WERI-Rb-1 (cell line): Measurements from ENCODE around the gene B3GLCT.

Source experiments
- DNase-seq: peaks from one replicate; pipeline ENCODE4 v3.0.0-alpha.2; 2020
- H3K27ac ChIP-seq: fragments of 250-450 bp; sonication (Bioruptor Pico); 2 replicates; pipeline ENCODE4 v1.5.1; 2020; ENCODE audit warnings: mild to moderate bottlenecking, moderate library complexity
- H3K27me3 ChIP-seq: fragments of 250-450 bp; sonication (Bioruptor Pico); 2 replicates; pipeline ENCODE4 v1.5.1; 2021; ENCODE audit warnings: mild to moderate bottlenecking, low read depth, moderate library complexity; ENCODE audit not compliant: insufficient read depth, severe bottlenecking
- H3K36me3 ChIP-seq: fragments of 250-450 bp; sonication (Bioruptor Pico); 2 replicates; pipeline ENCODE4 v1.5.1; 2020; ENCODE audit warnings: mild to moderate bottlenecking, moderate library complexity
- H3K4me3 ChIP-seq: 2 replicates; pipeline ENCODE4 v1.5.1; 2011; ENCODE audit warnings: low read depth, mild to moderate bottlenecking, control low read depth, low read length
- H3K9me3 ChIP-seq: fragments of 250-450 bp; sonication (Bioruptor Pico); 2 replicates; pipeline ENCODE4 v1.5.1; 2021; ENCODE audit warnings: mild to moderate bottlenecking, moderate library complexity; ENCODE audit not compliant: severe bottlenecking
- TF ChIP-seq, protein P1 (sequence below): IDR thresholded peaks from 2 replicates; pipeline ENCODE4 v1.5.1; 2011; ENCODE audit warnings: low read depth, mild to moderate bottlenecking, control low read depth, inconsistent platforms, low read length

B3GLCT gene

DNA sequence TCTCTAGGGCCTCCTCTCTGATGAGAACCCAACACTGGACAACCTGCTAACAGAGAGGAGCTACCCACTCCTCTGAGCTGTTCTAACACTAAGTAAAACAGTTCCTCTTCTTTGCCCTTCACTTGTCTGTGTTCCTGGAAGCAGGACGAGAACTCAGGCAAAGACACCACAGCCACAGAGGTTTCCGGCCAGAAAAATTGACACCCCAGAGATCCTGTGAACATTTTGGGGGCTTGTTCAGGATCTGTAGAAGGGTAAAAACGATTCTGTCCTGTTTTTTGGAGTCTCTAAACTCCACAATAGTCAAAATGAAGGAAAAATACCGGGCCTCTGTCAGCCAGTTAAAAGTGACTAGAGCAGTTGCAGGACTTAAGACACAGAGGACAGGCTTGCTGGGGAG, 165.9 kb downstream of the B3GLCT start:
- Histone ChIP-seq H3K27ac (no peak overlapping the region), H3K27me3 (no peaks in the 10 kb centered on the region), H3K9me3 (no peaks in the 10 kb centered on the region), H3K36me3 (no peaks in the 10 kb centered on the region), H3K4me3 (no peak overlapping the region)
- DNase-seq, result no peak
- TF ChIP-seq, protein P1, sequence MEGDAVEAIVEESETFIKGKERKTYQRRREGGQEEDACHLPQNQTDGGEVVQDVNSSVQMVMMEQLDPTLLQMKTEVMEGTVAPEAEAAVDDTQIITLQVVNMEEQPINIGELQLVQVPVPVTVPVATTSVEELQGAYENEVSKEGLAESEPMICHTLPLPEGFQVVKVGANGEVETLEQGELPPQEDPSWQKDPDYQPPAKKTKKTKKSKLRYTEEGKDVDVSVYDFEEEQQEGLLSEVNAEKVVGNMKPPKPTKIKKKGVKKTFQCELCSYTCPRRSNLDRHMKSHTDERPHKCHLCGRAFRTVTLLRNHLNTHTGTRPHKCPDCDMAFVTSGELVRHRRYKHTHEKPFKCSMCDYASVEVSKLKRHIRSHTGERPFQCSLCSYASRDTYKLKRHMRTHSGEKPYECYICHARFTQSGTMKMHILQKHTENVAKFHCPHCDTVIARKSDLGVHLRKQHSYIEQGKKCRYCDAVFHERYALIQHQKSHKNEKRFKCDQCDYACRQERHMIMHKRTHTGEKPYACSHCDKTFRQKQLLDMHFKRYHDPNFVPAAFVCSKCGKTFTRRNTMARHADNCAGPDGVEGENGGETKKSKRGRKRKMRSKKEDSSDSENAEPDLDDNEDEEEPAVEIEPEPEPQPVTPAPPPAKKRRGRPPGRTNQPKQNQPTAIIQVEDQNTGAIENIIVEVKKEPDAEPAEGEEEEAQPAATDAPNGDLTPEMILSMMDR, result no peak

DNA sequence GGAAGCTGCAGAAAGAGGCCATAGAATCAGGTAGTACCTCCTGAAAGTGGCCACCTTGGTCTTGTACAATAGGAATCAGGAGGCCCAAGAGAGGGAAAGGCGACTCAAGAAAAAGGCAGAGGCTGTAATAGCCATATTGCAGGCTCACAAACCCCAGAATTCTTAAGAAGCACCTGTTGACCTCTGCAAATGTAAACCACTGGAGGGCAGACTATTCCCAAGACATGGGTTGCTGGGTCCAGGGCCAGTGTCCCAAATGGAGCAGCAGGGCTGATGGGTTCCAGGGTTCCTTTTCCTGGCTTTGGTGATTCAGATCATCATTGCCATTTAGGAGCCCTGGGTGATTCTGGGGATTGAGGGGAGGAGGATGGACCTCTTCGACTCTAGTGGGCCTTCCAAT, 167.6 kb downstream of the B3GLCT start:
- no peaks in the 10 kb centered on the region for H3K9me3 ChIP-seq
- no peak overlapping the region for H3K4me3 ChIP-seq
- no peaks in the 10 kb centered on the region for H3K27me3 ChIP-seq
- TF ChIP-seq, protein P1, result no peak
- H3K36me3 ChIP-seq, result no peaks in the 10 kb centered on the region
- no peak overlapping the region for H3K27ac ChIP-seq
- no peak for DNase-seq

DNA sequence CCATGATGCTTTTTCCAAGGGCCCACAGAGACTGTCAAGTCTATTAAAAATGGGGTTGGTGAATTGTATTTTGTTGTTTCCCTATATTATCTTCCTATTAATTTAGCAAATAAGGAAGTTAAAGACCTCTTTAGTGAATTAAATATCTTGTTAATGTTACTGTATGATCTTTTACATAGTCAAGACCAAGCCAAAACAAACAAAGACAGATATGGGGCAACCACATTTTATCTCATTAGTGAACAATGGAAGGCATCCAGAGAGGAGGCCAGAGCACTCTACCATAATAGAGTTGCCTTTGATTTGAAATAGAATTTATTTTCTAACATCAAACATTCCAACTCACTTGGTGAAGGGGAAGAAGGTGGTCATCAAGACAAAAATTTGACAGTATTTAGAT, 169.4 kb downstream of the B3GLCT start:
- Histone ChIP-seq H3K27me3 (no peaks in the 10 kb centered on the region), H3K9me3 (no peaks in the 10 kb centered on the region), H3K27ac (no peak overlapping the region), H3K4me3 (no peak overlapping the region), H3K36me3 (no peaks in the 10 kb centered on the region)
- no peak for DNase-seq
- TF ChIP-seq, protein P1, result no peak

DNA sequence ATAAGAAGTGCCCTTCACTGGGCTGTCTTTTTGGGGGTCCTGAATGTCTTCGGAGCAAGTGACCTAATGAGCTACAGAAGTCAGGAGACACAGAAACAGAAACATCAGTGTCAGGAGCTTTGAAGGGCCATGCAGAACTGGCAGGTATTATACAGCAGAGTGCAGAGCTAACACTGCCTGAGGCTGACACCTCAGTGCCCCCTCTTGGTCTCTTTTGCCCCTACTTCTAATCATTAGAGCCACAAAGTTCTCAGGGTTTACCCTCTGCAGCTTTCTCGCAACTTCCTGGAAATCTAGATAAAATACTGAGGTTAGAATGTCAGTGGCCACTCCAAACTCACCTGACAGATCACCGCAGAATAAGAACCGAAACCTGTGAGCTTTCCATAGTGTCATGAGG, 172.7 kb downstream of the B3GLCT start:
- Histone ChIP-seq H3K27ac (no peak overlapping the region), H3K27me3 (no peaks in the 10 kb centered on the region), H3K9me3 (no peaks in the 10 kb centered on the region), H3K4me3 (no peak overlapping the region), H3K36me3 (no peaks in the 10 kb centered on the region)
- no peak for DNase-seq
- TF ChIP-seq, protein P1, result no peak

DNA sequence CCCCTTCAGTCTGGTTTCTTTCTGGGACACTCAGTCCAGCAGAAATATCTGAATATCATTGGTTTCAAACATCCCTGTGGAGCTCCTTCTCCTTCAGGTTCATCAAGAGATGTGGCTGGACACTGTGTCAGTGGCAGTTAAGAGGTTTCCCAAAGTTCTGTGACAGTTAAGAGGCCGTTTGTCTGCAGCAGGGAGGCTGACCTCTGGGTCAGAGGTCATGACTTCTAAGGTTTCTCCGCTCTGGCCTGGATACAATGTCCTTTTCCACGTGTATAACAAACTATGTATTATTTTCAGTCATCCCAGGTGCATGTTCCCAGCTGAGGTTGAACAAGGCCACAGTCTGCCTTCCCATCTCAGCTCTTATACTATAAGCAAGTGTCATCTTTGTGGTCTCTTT, 174.9 kb downstream of the B3GLCT start:
- H3K4me3 ChIP-seq, result no peak overlapping the region
- no peaks in the 10 kb centered on the region for H3K27me3 ChIP-seq
- H3K27ac ChIP-seq, result no peak overlapping the region
- TF ChIP-seq, protein P1, result no peak
- no peaks in the 10 kb centered on the region for H3K36me3 ChIP-seq
- no peaks in the 10 kb centered on the region for H3K9me3 ChIP-seq
- no peak for DNase-seq

DNA sequence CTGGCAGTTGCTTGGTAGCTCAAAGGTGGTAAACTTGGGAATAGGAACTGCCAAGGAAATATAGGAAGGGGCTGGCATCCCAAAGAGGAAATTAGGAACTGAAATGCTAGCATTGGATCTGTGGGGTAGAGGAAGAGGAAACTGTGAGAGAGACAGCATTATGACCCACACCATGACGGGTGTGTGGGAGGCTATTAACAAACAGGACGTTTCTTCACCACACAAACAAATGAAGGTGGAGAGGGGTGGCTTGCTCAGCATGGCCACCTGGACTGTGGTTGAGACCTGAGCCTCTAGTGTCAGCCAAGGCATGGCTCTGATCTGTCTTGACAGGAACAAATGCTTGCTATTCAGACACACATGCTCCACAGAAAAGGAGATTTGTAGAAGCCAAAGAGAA, 178.2 kb downstream of the B3GLCT start:
- H3K27ac ChIP-seq, result no peak overlapping the region

More for the DNA sequence above, 178.2 kb downstream of the B3GLCT start:
- no peak for DNase-seq
- H3K36me3 ChIP-seq, result no peaks in the 10 kb centered on the region
- no peaks in the 10 kb centered on the region for H3K27me3 ChIP-seq
- TF ChIP-seq, protein P1, result no peak
- H3K4me3 ChIP-seq, result no peak overlapping the region
- no peaks in the 10 kb centered on the region for H3K9me3 ChIP-seq
